Measurements from ENCODE around the gene MINPP1.

DNA sequence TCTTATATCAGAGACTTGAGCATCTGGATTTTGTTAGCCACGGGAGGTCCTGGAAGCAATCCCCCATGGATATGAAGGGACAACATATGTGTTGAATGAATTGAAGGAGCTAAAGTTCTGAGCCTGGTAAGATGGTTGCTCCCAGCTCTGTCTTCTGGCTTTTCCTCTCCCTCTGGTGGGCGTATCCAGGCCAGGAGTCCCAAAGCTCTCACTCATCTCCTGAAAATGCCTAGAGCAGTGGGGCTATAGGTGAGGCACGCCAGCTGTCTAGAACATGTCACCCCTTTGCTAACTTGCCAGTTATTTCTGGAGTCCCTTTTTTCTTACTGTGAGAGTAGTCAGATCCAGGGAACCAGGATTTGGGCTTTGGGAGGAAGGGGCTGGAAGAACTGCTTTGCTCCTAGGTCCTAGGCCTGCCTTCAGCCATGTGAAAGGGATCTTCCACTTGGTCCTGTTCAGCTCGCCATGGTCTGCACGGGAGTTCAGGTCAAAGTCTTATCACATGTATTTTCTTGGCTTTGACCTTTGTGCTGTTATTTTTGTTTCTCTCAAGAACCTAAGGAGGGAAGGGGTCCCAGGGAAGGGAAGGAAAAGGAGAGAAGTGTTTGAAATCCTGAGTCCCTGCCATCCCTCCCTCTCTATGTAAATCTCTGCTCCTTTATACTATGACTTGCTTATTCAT, 73.6 kb downstream of the MINPP1 start:
- TF ChIP-seq, protein P1, sequence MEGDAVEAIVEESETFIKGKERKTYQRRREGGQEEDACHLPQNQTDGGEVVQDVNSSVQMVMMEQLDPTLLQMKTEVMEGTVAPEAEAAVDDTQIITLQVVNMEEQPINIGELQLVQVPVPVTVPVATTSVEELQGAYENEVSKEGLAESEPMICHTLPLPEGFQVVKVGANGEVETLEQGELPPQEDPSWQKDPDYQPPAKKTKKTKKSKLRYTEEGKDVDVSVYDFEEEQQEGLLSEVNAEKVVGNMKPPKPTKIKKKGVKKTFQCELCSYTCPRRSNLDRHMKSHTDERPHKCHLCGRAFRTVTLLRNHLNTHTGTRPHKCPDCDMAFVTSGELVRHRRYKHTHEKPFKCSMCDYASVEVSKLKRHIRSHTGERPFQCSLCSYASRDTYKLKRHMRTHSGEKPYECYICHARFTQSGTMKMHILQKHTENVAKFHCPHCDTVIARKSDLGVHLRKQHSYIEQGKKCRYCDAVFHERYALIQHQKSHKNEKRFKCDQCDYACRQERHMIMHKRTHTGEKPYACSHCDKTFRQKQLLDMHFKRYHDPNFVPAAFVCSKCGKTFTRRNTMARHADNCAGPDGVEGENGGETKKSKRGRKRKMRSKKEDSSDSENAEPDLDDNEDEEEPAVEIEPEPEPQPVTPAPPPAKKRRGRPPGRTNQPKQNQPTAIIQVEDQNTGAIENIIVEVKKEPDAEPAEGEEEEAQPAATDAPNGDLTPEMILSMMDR (conservative IDR thresholded peaks at IDR 0.05; ENCODE audit: low read depth, low read length), result no peak
- TF ChIP-seq EZH2 (IDR thresholded peaks at IDR 0.05; ENCODE audit: borderline replicate concordance, low read depth, low read length, poor library complexity, severe bottlenecking), result no peak
